SK-N-SH treated with all-trans-retinoic acid at 6 μM for 48 hours (cell line): ENCODE measurements around the gene RFESD.

Source experiments
- ATAC-seq: fragments of 200-7000 bp; cut with Tn5 transposase; 3 replicates; pipeline ENCODE4 v1.9.1; 2020; ENCODE audit warnings: mild to moderate bottlenecking, moderate library complexity
- ARNTL ChIP-seq: fragments of 450-650 bp; formaldehyde crosslinking; IDR thresholded peaks from 2 replicates; pipeline ENCODE4 v1.5.0; 2020; ENCODE audit warnings: low read depth, mild to moderate bottlenecking, moderate library complexity, borderline replicate concordance
- BACH2 ChIP-seq: fragments of 250-450 bp; sonication (Bioruptor Pico); IDR thresholded peaks from 2 replicates; pipeline ENCODE4 v1.9.0; 2021; ENCODE audit warnings: mild to moderate bottlenecking, borderline replicate concordance
- CREB5 ChIP-seq: fragments of 250-450 bp; sonication (Bioruptor Pico); IDR thresholded peaks from 2 replicates; pipeline ENCODE4 v1.5.1; 2020; ENCODE audit warnings: low read depth, mild to moderate bottlenecking, moderate library complexity
- CSRNP3 ChIP-seq: fragments of 250-450 bp; sonication (Bioruptor Pico); IDR thresholded peaks from 2 replicates; pipeline ENCODE4 v1.5.1; 2021; ENCODE audit warnings: mild to moderate bottlenecking, moderate library complexity
- ESRRG ChIP-seq: fragments of 250-450 bp; sonication (Bioruptor Pico); IDR thresholded peaks from 2 replicates; pipeline ENCODE4 v1.6.1; 2021; ENCODE audit warnings: mild to moderate bottlenecking
- GLIS3 ChIP-seq: fragments of 250-450 bp; sonication (Bioruptor Pico); IDR thresholded peaks from 2 replicates; pipeline ENCODE4 v1.5.0; 2020; ENCODE audit warnings: mild to moderate bottlenecking, moderate library complexity
- ISL1 ChIP-seq: fragments of 250-450 bp; sonication (Bioruptor Pico); IDR thresholded peaks from 2 replicates; pipeline ENCODE4 v2.1.2; 2022; ENCODE audit warnings: mild to moderate bottlenecking, moderate library complexity
- PATZ1 ChIP-seq: fragments of 250-450 bp; sonication (Bioruptor Pico); IDR thresholded peaks from 2 replicates; pipeline ENCODE4 v1.8.0; 2020; ENCODE audit warnings: mild to moderate bottlenecking, moderate library complexity, borderline replicate concordance
- POU6F1 ChIP-seq: fragments of 250-450 bp; sonication (Bioruptor Pico); IDR thresholded peaks from 2 replicates; pipeline ENCODE4 v1.8.0; 2021; ENCODE audit warnings: low read depth, mild to moderate bottlenecking, moderate library complexity, borderline replicate concordance
- PPARA ChIP-seq: fragments of 250-450 bp; sonication (Bioruptor Pico); IDR thresholded peaks from 2 replicates; pipeline ENCODE4 v1.5.0; 2020; ENCODE audit warnings: mild to moderate bottlenecking, borderline replicate concordance
- RARB ChIP-seq: fragments of 250-450 bp; sonication (Bioruptor Pico); IDR thresholded peaks from 2 replicates; pipeline ENCODE4 v1.8.0; 2021; ENCODE audit warnings: mild to moderate bottlenecking, moderate library complexity
- SNAI2 ChIP-seq: fragments of 250-450 bp; sonication (Bioruptor Pico); IDR thresholded peaks from 2 replicates; pipeline ENCODE4 v1.5.0; 2020; ENCODE audit warnings: mild to moderate bottlenecking, moderate library complexity
- TCF4 ChIP-seq: fragments of 250-450 bp; sonication (Bioruptor Pico); IDR thresholded peaks from 2 replicates; pipeline ENCODE4 v1.8.0; 2021; ENCODE audit warnings: mild to moderate bottlenecking, moderate library complexity, borderline replicate concordance
- TOX ChIP-seq: fragments of 250-450 bp; sonication (Bioruptor Pico); IDR thresholded peaks from 2 replicates; pipeline ENCODE4 v1.8.0; 2021; ENCODE audit warnings: mild to moderate bottlenecking, moderate library complexity, borderline replicate concordance
- TSHZ2 ChIP-seq: fragments of 250-450 bp; sonication (Bioruptor Pico); IDR thresholded peaks from 2 replicates; pipeline ENCODE4 v1.5.0; 2020; ENCODE audit warnings: mild to moderate bottlenecking, moderate library complexity
- ZC3H10 ChIP-seq: fragments of 250-450 bp; sonication (Bioruptor Pico); IDR thresholded peaks from 2 replicates; pipeline ENCODE4 v1.5.1; 2021; ENCODE audit warnings: mild to moderate bottlenecking, moderate library complexity
- ZFP3 ChIP-seq: fragments of 250-450 bp; sonication (Bioruptor Pico); IDR thresholded peaks from 2 replicates; pipeline ENCODE4 v1.5.0; 2020; ENCODE audit warnings: mild to moderate bottlenecking, moderate library complexity
- ZFP30 ChIP-seq: fragments of 450-650 bp; formaldehyde crosslinking; IDR thresholded peaks from 2 replicates; pipeline ENCODE4 v1.5.0; 2022; ENCODE audit warnings: mild to moderate bottlenecking, moderate library complexity
- ZNF565 ChIP-seq: fragments of 450-650 bp; formaldehyde crosslinking; conservative IDR thresholded peaks from 2 replicates; pipeline ENCODE4 v1.5.0; 2020; ENCODE audit warnings: low read depth, mild to moderate bottlenecking, moderate library complexity
- ZNF70 ChIP-seq: fragments of 450-650 bp; formaldehyde crosslinking; IDR thresholded peaks from 2 replicates; pipeline ENCODE4 v1.5.0; 2020; ENCODE audit warnings: mild to moderate bottlenecking, moderate library complexity
- ZNF8 ChIP-seq: fragments of 450-650 bp; formaldehyde crosslinking; IDR thresholded peaks from 2 replicates; pipeline ENCODE4 v1.5.0; 2020; ENCODE audit warnings: mild to moderate bottlenecking, moderate library complexity

RFESD gene

GRCh38 chr5:95654196-95654595 is 7.6 kb downstream of the RFESD start:
- TF ChIP-seq TSHZ2 (no peak), ZC3H10 (CRISPR knock-in tag) (no peak), GLIS3 (CRISPR knock-in tag) (no peak), BACH2 (CRISPR knock-in tag) (no peak), ARNTL (no peak), ZNF8 (CRISPR knock-in tag) (no peak), CREB5 (CRISPR knock-in tag) (no peak)
- TF ChIP-seq, all 23 proteins: peak for 0
- ATAC-seq, result no peak

- TF ChIP-seq ZNF8 (CRISPR knock-in tag) (no peak), BACH2 (CRISPR knock-in tag) (no peak), PPARA (no peak), TCF4 (CRISPR knock-in tag) (no peak), TOX (CRISPR knock-in tag) (no peak), GLIS3 (CRISPR knock-in tag) (no peak), PATZ1 (CRISPR knock-in tag) (no peak), ESRRG (no peak), TSHZ2 (no peak), CREB5 (CRISPR knock-in tag) (no peak), ZNF70 (CRISPR knock-in tag) (no peak), ZFP30 (CRISPR knock-in tag) (no peak), CSRNP3 (CRISPR knock-in tag) (no peak), RARB (CRISPR knock-in tag) (no peak), POU6F1 (no peak), ZFP3 (CRISPR knock-in tag) (no peak), ZNF565 (CRISPR knock-in tag) (no peak), ARNTL (no peak), SNAI2 (CRISPR knock-in tag) (no peak), ISL1 (CRISPR knock-in tag) (no peak)
- no peak for ATAC-seq
These were observed 9.0 kb downstream of the RFESD start for GRCh38 chr5:95655575-95655974.
